Renal cortex interstitium (tissue), 11 donors: ENCODE measurements around the gene TBL3. TPM values are rescaled to one million over a fixed set of nuclear protein-coding genes. Genes with fewer than 3 reads are reported as not detected.

Source experiments
- DNase-seq, 11 donors: peaks; one replicate each; pipeline ENCODE4 v3.0.0-alpha.2; 2013; ENCODE audit warnings: low read depth in 9 of 11, low spot score in 4 of 11; ENCODE audit errors: extremely low read depth in 1 of 11
- polyA plus RNA-seq, 3 donors: library from polyadenylated mRNA; unstranded; fragments of 120-200 nt; gene quantifications; one replicate each; pipeline ENCODE4 v1.2.1, GENCODE V29; 2013; ENCODE audit not compliant: insufficient read length in 3 of 3

The TBL3 gene
- polyA plus RNA-seq, 3 donors: 28.6 to 44.0 (median 41.6) TPM

DNA sequence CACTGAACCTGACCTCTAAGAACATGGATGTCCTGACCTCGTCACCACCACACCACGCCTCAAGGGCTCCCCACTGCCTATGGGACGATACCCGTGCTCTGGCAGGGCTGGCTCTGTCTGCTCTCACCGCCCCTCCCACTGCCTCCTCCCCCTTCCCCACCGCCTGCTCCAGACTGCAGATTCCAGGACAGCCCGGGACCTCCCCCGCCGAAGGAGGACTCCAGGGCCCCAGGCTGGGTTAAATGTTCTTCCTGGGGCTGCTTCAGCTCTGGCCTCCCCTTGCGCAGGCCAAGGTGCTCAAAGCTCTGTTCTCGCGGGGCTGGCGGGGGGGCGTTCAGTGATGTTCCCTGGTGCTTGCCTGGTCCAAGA lies 50.9 kb downstream of the TBL3 start:
- DNase-seq: no peak

DNA sequence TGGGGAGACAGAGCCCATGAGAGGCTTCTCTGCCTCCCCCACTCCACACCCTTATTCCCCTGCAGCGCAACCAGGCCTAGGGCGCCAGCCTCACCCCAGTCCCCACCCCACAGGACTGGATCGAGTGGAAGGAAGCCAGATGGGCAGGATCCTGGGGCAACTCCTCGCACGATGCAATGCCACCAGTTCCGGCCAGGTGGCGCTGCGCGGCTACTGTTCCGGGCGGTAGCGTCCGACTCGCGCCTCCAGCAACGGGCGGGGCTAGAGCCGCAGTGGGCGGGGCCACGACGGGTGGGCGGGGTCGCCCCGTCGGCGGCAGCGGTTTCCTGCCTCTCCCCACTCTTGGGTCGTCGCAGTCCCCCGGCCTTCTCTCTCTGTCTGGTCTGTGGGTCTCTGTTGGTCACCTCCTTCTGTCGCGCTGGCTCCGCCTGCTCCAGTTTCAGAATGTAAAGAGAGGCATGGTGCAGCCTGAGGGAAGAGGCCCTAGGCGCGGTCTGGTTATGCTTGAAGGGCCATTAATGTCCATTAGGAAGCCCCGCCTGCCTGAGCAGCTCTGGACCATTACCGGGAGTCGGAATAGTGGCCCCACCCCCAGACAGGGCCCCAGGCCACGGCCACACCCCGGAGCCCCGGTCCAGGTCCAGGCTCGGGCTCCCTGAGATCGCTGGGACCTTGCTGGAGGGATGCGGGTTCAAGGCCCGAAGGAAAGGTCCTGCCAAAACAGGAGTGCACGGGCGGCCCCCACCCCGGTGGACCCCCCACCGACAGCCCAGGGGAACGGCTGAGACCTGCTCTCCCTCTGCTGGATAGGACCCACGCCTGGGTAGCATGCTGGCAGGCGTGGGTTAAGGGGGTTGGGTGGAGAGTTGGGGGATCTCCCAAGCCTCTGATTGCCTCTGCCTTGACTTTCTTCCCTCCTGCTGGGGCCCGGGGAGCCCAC lies 51.5 kb downstream of the TBL3 start:
- DNase-seq: peak in 7 of 11 donors; percentile 83 to 90 (median 88)

DNA sequence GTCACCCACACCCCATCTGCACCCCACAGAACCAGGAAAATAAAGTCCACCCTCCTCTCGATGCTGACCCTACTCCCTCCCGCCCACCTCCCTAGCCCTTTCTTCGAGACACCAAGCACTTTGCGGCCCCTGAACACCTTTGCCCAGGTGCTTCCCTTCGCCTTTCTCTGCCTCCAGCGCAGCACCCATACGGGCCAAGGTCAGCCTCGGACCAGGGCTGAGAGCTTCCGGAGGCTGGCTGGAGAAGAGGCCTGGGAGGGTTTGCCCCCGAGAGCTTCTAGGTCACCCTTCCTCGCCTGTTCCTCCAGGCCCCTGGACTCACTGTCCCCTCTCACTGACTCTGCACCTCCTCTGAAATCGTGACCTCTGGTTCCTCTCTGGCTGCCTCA lies 52.2 kb downstream of the TBL3 start:
- DNase-seq: no peak

DNA sequence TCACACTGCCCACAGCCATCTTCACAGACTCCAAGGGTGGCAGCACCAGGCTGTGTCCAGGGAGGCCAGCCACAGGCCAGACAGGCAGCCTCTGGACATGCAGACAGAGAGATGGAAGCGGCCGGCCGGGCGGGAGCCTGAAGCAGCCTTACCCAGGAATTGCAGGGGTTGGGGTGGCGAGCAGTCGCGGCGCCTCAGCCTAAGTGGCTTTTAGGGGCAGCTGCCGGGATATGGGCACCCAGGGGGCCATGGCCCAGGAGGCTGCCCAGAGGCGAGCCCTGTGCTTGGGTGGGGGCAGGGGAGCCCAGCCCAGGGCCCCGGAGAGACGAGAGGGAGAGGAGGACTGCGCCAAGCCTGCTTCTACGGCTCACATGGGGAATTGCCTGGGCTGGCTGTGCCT lies 53.4 kb downstream of the TBL3 start:
- DNase-seq: no peak

DNA sequence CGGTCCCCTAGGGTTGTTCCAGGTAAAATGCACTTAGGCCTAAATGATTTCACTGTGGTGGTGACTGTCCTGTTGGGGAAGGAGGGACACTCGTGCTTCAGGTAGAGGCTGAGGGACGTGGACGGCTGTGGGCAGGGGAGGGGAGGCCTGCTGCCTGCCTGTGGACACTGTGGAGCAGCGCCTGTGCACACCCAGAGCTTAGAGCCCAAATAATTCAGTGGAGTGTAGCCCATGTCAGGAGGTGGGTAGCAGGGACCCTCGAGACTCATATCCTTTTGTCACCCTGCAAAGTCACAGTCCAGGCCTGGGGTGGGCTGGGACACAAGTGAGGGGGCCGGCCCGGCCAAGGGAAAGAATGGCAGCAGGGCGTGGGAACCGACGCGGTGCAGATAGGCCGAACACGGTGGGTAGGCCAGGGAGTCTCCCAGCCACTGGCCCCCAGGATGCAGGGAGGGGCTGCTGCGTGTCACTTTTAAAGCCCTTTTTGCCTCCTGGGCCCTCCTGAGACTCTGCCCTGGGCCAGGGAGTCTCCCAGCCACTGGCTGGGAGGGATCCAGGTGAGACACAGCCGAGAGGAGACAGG lies 54.1 kb downstream of the TBL3 start:
- DNase-seq: no peak

DNA sequence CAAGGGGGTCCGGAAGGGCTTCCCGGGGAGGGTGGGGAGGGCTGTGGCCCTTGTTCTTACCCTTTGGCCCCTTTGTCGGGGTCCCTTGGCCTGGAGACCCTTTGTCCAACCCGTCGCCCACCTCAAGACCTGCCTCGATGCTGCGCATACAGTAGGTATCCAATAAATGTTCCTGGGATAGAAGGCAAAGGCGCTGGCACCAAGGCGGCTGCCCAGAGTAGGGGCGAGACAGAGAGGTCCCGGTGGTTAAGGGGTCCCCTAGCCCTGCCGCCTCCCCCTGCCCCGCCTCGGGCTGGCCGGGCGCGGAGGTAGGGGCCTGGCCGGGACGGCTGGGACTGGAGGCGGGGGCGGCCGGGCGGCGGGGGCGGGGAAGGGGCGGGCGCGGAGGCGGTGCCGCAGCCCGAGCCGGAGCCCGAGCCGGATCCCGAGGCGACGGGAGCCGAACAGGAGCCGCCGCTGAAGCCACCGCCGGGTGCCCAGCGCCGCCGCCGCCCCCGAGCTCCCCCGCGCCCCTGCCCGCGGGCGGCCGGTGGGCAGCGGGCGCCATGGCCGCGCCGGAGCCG lies 54.7 kb downstream of the TBL3 start, which contains the start of gene NHERF2:
NHERF2 (plus strand) TSS at position 442 of the 563 bp plus-strand sequence; CDS start at position 546, 104 bp downstream.
- DNase-seq: no peak

DNA sequence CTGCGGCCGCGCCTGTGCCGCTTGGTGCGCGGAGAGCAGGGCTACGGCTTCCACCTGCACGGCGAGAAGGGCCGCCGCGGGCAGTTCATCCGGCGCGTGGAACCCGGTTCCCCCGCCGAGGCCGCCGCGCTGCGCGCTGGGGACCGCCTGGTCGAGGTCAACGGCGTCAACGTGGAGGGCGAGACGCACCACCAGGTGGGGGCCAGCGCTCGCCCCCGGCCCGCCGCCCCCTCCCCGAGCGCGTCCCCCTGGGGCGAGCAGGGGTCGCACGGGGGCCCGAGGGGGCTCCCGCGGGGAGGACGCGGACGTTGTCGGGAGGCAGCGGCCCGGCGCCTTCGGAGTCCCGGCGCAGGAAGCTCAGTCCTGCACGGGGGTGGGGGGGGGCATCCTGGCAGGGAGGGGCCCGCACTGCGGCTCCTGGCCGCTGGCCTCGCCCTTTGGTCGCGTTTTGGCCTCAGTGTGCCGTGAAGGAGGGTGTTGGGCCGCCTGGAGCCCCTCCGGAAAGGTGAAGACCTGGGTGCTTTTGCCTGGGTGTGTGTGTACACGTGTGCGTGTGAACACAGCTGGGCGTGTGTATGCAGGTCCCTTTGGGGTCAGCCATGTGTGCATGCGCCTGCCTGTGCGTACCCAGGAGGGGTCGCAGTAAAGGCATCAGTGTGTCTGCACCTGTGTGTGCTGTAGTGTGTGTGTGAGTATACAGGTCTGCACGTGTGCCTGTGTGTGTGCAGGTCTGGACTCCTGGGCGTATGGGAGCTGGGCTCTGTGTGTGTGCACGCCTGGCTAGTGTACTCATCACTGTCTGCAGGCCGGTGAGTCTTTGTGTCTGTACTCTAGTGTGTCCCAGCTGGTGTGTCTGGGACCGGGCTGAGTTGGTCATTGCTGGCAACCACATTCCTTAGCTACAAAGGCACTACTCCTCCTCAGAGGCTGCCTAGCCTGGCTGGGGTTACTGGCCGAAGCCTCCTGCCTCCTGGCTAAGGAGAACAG lies 55.5 kb downstream of the TBL3 start:
- DNase-seq: no peak

DNA sequence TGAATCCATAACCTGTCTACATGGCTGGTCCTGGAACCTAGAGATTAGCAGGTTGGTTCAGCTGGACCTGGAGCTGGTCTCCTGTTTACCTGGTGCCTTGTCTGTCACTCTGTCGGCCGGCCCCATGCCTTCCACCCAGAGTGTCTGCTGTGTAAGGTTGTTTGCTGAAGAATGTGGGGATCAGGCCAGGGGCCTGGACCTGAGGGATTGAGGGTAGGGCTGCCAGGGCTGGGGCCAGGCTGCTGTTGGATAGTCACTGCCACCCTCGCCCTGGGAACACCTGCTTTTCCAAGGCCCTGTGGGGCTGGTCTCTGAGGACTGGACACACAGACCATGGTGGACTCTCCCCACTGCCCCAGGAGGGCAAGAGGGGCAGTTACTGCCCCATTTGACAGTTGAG lies 56.3 kb downstream of the TBL3 start:
- no peak for DNase-seq

DNA sequence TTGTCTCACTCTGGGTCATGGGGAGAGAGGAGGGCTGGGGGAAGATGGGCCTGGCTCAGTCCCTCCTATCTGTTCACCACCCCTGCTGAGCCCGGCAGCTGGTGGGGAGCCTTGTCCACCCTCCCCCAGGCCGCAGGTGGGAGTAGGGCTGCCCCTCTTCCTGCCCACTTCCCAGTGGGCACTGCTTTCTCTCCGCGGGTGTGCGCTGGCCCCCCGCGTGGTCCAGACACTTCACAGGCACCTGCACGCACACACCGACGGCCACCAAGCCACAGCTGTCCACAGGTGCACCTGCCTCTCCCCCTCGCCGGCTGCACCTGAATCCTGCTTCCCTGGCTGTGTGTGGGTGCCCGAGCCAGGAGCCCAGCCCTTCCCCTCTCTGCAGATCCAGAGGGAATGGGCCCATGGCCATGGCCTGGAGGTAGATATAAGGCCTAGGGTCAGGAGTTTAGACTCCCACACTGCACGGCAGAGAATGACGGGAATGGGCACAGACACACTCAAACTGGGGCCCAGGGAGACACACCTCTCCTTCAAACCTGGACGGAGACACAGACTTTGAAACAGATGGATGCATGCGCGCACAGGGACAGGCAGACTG lies 56.9 kb downstream of the TBL3 start:
- DNase-seq: no peak

DNA sequence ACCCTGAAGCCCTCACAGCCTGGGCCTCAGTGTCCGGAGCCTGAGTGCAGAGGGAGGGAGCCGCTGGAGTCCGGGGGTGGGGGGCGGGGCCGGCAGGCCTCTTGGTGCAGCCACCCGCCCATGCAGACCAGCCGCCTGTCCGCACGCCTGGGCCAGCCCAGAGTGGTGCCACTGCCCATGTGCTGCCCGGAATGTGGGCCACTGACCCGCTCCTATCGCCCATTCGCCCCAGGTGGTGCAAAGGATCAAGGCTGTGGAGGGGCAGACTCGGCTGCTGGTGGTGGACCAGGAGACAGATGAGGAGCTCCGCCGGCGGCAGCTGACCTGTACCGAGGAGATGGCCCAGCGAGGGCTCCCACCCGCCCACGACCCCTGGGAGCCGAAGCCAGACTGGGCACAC lies 57.5 kb downstream of the TBL3 start:
- DNase-seq: no peak

DNA sequence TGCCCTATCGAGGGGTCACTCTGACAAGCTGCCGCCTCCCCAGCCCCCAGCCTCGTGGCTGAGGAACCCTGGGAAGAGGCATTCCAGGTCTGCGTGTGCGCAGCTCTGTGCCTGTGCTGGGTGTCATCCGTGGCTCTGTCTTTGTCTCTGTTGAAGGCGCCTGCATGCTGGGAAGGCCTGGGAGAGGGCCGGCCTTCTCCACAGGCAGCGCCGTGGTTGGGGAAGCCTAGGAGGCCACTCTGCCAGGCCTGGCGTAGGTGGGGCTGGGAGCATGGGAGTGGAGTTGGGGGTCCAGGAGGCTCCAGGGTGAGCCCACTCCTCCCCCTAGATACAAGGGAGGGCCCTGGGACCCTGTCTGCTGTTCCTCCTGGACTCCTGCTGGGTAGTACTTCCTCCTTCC lies 58.2 kb downstream of the TBL3 start:
- DNase-seq: no peak

DNA sequence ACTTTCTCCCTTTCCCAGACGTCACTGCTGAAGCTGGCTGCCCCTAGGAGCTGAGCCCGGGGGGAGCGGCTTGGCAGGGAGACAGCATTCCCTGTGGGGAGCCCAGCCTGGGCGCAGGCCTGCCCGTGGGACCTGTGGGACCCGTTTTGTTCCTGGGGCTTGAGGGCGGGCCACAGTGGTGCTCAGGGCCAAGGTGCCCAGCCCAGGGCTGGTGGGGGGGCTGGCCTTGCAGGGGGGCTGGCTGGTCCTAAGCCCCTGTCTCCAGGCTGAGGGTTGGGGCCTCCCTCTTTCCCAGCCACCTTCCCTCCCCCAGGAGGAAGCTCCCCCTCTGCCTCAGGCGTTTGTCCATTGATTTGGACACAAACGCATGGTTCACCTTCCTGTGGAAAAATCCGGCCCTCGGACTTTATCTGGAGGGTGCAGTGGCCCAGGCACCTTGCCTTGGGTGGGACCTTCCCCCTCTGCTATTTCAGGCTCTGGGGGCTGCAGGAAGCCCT lies 59.3 kb downstream of the TBL3 start:
- DNase-seq: no peak

Other genes starting within 250 kb of the TBL3 start
- gene NME3, start 200.5 kb upstream of the TBL3 start, polyA plus RNA-seq: 10 to 100 TPM; 16.7 to 39.0 (median 37.8) TPM
- 10 to 100 TPM in 2 of 3 donors, 1 to 10 TPM in 1; 8.1 to 15.4 (median 11.1) TPM for gene EME2, start 199.2 kb upstream of the TBL3 start, polyA plus RNA-seq
- 10 to 100 TPM; 57.0 to 91.2 (median 74.7) TPM for gene MRPS34, start 198.9 kb upstream of the TBL3 start, polyA plus RNA-seq
- 10 to 100 TPM; 28.2 to 49.1 (median 46.0) TPM for gene SPSB3, start 189.5 kb upstream of the TBL3 start, polyA plus RNA-seq
- 10 to 100 TPM; 28.2 to 53.9 (median 51.0) TPM for gene NUBP2, start 189.1 kb upstream of the TBL3 start, polyA plus RNA-seq
- 1 to 10 TPM; 1.4 to 4.0 (median 2.1) TPM for gene IGFALS, start 178.3 kb upstream of the TBL3 start, polyA plus RNA-seq
- gene HAGH, start 145.2 kb upstream of the TBL3 start, polyA plus RNA-seq: 10 to 100 TPM; 31.3 to 43.8 (median 42.3) TPM
- 10 to 100 TPM; 36.4 to 44.8 (median 37.8) TPM for gene FAHD1, start 144.8 kb upstream of the TBL3 start, polyA plus RNA-seq
- 1 to 10 TPM in 2 of 3 donors, under 1 TPM in 1; 0.83 to 2.1 (median 1.3) TPM for gene MEIOB, start 99.9 kb upstream of the TBL3 start, polyA plus RNA-seq
- gene HS3ST6, start 53.6 kb upstream of the TBL3 start, polyA plus RNA-seq: under 1 TPM; 0.20 to 0.32 (median 0.27) TPM
- gene MSRB1, start 28.9 kb upstream of the TBL3 start, polyA plus RNA-seq: 10 to 100 TPM; 62.1 to 73.9 (median 67.3) TPM
- under 1 TPM; 0.16 to 0.23 (median 0.17) TPM for gene RPL3L, start 17.4 kb upstream of the TBL3 start, polyA plus RNA-seq
- 100 to 1,000 TPM; 121 to 154 (median 124) TPM for gene NDUFB10, start 12.5 kb upstream of the TBL3 start, polyA plus RNA-seq
- gene RPS2, start 7.2 kb upstream of the TBL3 start, polyA plus RNA-seq: 1,000 to 10,000 TPM; 1,794 to 2,026 (median 1,887) TPM
- under 1 TPM in 1 of 3 donors, not detected in 2; 0.13 TPM for gene RNF151, start 5.2 kb upstream of the TBL3 start, polyA plus RNA-seq
- gene NOXO1, start 9.4 kb downstream of the TBL3 start, polyA plus RNA-seq: 1 to 10 TPM in 2 of 3 donors, under 1 TPM in 1; 0.61 to 1.6 (median 1.1) TPM
- gene GFER, start 12.1 kb downstream of the TBL3 start, polyA plus RNA-seq: 10 to 100 TPM; 21.5 to 31.4 (median 26.9) TPM
- 1 to 10 TPM; 1.6 to 2.6 (median 1.9) TPM for gene SYNGR3, start 17.9 kb downstream of the TBL3 start, polyA plus RNA-seq
- 10 to 100 TPM; 16.6 to 28.6 (median 27.3) TPM for gene ZNF598, start 37.8 kb downstream of the TBL3 start, polyA plus RNA-seq
- 10 to 100 TPM in 1 of 3 donors, 1 to 10 TPM in 2; 3.8 to 12.4 (median 8.2) TPM for gene NPW, start 47.7 kb downstream of the TBL3 start, polyA plus RNA-seq
- 100 to 1,000 TPM in 2 of 3 donors, 10 to 100 TPM in 1; 82.6 to 162 (median 147) TPM for gene NHERF2, start 54.8 kb downstream of the TBL3 start, polyA plus RNA-seq
- gene NTHL1, start 75.8 kb downstream of the TBL3 start, polyA plus RNA-seq: 10 to 100 TPM; 15.2 to 26.1 (median 19.9) TPM
- 100 to 1,000 TPM; 138 to 170 (median 151) TPM for gene TSC2, start 75.9 kb downstream of the TBL3 start, polyA plus RNA-seq
- 100 to 1,000 TPM in 2 of 3 donors, 10 to 100 TPM in 1; 53.6 to 123 (median 101) TPM for gene PKD1, start 163.8 kb downstream of the TBL3 start, polyA plus RNA-seq
- gene RAB26, start 176.6 kb downstream of the TBL3 start, polyA plus RNA-seq: 1 to 10 TPM; 2.6 to 3.4 (median 3.0) TPM
- gene TRAF7, start 183.7 kb downstream of the TBL3 start, polyA plus RNA-seq: 10 to 100 TPM; 48.0 to 58.5 (median 49.3) TPM
- gene CASKIN1, start 224.6 kb downstream of the TBL3 start, polyA plus RNA-seq: 1 to 10 TPM in 2 of 3 donors, under 1 TPM in 1; 1.00 to 2.4 (median 1.9) TPM
- 10 to 100 TPM; 41.6 to 55.8 (median 44.5) TPM for gene MLST8, start 233.4 kb downstream of the TBL3 start, polyA plus RNA-seq
- gene BRICD5, start 238.8 kb downstream of the TBL3 start, polyA plus RNA-seq: 10 to 100 TPM in 1 of 3 donors, 1 to 10 TPM in 2; 4.5 to 11.0 (median 7.9) TPM
- 10 to 100 TPM; 13.0 to 17.1 (median 14.9) TPM for gene PGP, start 242.8 kb downstream of the TBL3 start, polyA plus RNA-seq